Neuronal stem cell (in vitro differentiated cells): ENCODE measurements around the gene NEUROG3.

Source experiments
- DNase-seq: peaks from one replicate; pipeline ENCODE4 v3.0.0-alpha.2; 2013; ENCODE audit warnings: low spot score
- H2AFZ ChIP-seq: one replicate; pipeline ENCODE4 v1.6.1; 2013; ENCODE audit warnings: mild to moderate bottlenecking, low read length, inconsistent platforms
- H2AK5ac ChIP-seq: 2 replicates; pipeline ENCODE4 v1.6.1; 2013; ENCODE audit warnings: low read depth, mild to moderate bottlenecking, inconsistent platforms, low read length, moderate library complexity, mixed read lengths
- H2BK120ac ChIP-seq: 2 replicates; pipeline ENCODE4 v1.6.1; 2013; ENCODE audit warnings: low read depth, mild to moderate bottlenecking, inconsistent platforms, low read length, moderate library complexity, mixed read lengths
- H2BK12ac ChIP-seq: one replicate; pipeline ENCODE4 v1.6.1; 2013; ENCODE audit warnings: low read length, inconsistent platforms
- H2BK15ac ChIP-seq: 2 replicates; pipeline ENCODE4 v1.6.1; 2013; ENCODE audit warnings: mild to moderate bottlenecking, low read length, inconsistent platforms, mixed read lengths
- H2BK5ac ChIP-seq: one replicate; pipeline ENCODE4 v1.6.1; 2013; ENCODE audit warnings: inconsistent platforms, mild to moderate bottlenecking, low read length, moderate library complexity
- H3K14ac ChIP-seq: one replicate; pipeline ENCODE4 v1.6.1; 2013; ENCODE audit warnings: low read length, inconsistent platforms
- H3K18ac ChIP-seq: 2 replicates; pipeline ENCODE4 v1.6.1; 2013; ENCODE audit warnings: low read length, inconsistent platforms
- H3K23ac ChIP-seq: 2 replicates; pipeline ENCODE4 v1.6.1; 2013; ENCODE audit warnings: low read depth, mild to moderate bottlenecking, mixed read lengths, low read length, inconsistent platforms; ENCODE audit not compliant: poor library complexity
- H3K27ac ChIP-seq: replicated peaks from 3 replicates; pipeline ENCODE4 v1.5.1; 2013; ENCODE audit warnings: low read length, inconsistent platforms
- H3K27me3 ChIP-seq, 3 experiments: 2 replicates each; pipeline ENCODE4 v1.6.1; 2013; ENCODE audit warnings: low read length in 3 of 3, mild to moderate bottlenecking in 2 of 3, inconsistent platforms in 1 of 3, low read depth in 1 of 3, mixed read lengths in 1 of 3, moderate library complexity in 1 of 3; ENCODE audit not compliant: control insufficient read depth in 3 of 3, insufficient read depth in 3 of 3
- H3K36me3 ChIP-seq, 2 donors: replicated peaks in 1 of 2; 2 replicates each; pipeline ENCODE4 v1.6.1; 2013; ENCODE audit warnings: low read length in 2 of 2; ENCODE audit not compliant: control insufficient read depth in 2 of 2, insufficient read depth in 2 of 2
- H3K4ac ChIP-seq: 2 replicates; pipeline ENCODE4 v1.6.1; 2013; ENCODE audit warnings: inconsistent platforms, mild to moderate bottlenecking, low read length, moderate library complexity
- H3K4me1 ChIP-seq, 2 donors: 1 replicate in 1 of 2; 2 replicates in 1 of 2; pipeline ENCODE4 v1.6.1; 2013; ENCODE audit warnings: low read length in 2 of 2, low read depth in 1 of 2; ENCODE audit not compliant: control insufficient read depth in 2 of 2, insufficient read depth in 1 of 2
- H3K4me2 ChIP-seq: one replicate; pipeline ENCODE4 v1.6.1; 2013; ENCODE audit warnings: mild to moderate bottlenecking, low read length, inconsistent platforms; ENCODE audit not compliant: insufficient read depth, poor library complexity, severe bottlenecking
- H3K4me3 ChIP-seq, 2 donors: 2 replicates each; pipeline ENCODE4 v1.5.1; 2013; ENCODE audit warnings: low read length in 2 of 2, mild to moderate bottlenecking in 2 of 2, inconsistent platforms in 1 of 2, moderate library complexity in 1 of 2
- H3K79me1 ChIP-seq: one replicate; pipeline ENCODE4 v1.6.1; 2013; ENCODE audit warnings: low read depth, mild to moderate bottlenecking, inconsistent platforms, low read length, moderate library complexity
- H3K9ac ChIP-seq: one replicate; pipeline ENCODE4 v1.6.1; 2013; ENCODE audit warnings: mild to moderate bottlenecking, low read depth, low read length, inconsistent platforms; ENCODE audit not compliant: poor library complexity
- H3K9me3 ChIP-seq, 2 donors: replicated peaks in 1 of 2; 2 replicates each; pipeline versions ENCODE3 to v1.6.1; 2013; ENCODE audit warnings: low read length in 2 of 2, mild to moderate bottlenecking in 2 of 2, inconsistent platforms in 1 of 2, low read depth in 1 of 2, mixed read lengths in 1 of 2, moderate library complexity in 1 of 2; ENCODE audit not compliant: control insufficient read depth in 2 of 2, insufficient read depth in 1 of 2
- H4K8ac ChIP-seq: one replicate; pipeline ENCODE4 v1.6.1; 2013; ENCODE audit warnings: low read depth, mild to moderate bottlenecking, inconsistent platforms, low read length, moderate library complexity
- H4K91ac ChIP-seq: one replicate; pipeline ENCODE4 v1.6.1; 2013; ENCODE audit warnings: low read length, low read depth, mild to moderate bottlenecking, inconsistent platforms; ENCODE audit not compliant: poor library complexity
- WGBS, 2 donors: extraction: QIAGEN DNeasy Blood & Tissue Kit; methylation state at CpG; one replicate each; pipeline ENCODE4 v1.1.7; 2013; ENCODE audit warnings: missing lambda C conversion rate in 2 of 2, mixed read lengths in 1 of 2; ENCODE audit not compliant: insufficient read length in 2 of 2, insufficient replicate concordance in 1 of 2; ENCODE audit errors: extremely low coverage in 2 of 2; 5-methylcytosine and 5-hydroxymethylcytosine counted together

The NEUROG3 gene

GRCh38 chr10:69616358-69616757, 43.1 kb upstream of the NEUROG3 start:
- Histone ChIP-seq H3K23ac (no peak overlapping the region), H2BK5ac (no peak overlapping the region)

GRCh38 chr10:69614130-69614529, 40.9 kb upstream of the NEUROG3 start:
- no peak overlapping the region for H3K9ac ChIP-seq
- H3K4me1 ChIP-seq, result no peaks in the 10 kb centered on the region
- no peak overlapping the region for H3K4me3 ChIP-seq
- H2BK120ac ChIP-seq, result no peak overlapping the region
- H2AFZ ChIP-seq, result no peak overlapping the region
- H2BK12ac ChIP-seq, result no peak overlapping the region
- no peak overlapping the region for H2BK5ac ChIP-seq
- peaks cover 0 to 19% (median 0%) of the 10 kb centered on the region in 3 experiments for H3K27me3 ChIP-seq
- H3K36me3 ChIP-seq, result no peaks in the 10 kb centered on the region
- DNase-seq, result no peak
- no peak overlapping the region for H3K14ac ChIP-seq
- H3K4me2 ChIP-seq, result no peak overlapping the region
- no peak overlapping the region for H3K23ac ChIP-seq
- H3K79me1 ChIP-seq, result no peaks in the 10 kb centered on the region
- H3K9me3 ChIP-seq, result peaks cover 0 to 4% of the 10 kb centered on the region in 2 donors
- H2BK15ac ChIP-seq, result no peak overlapping the region
- H4K8ac ChIP-seq, result no peak overlapping the region
- WGBS, 2 donors, result no CpG with 5 or more reads among the region's 1 CpG
- no peak overlapping the region for H2AK5ac ChIP-seq
- no peak overlapping the region for H4K91ac ChIP-seq
- no peak overlapping the region for H3K4ac ChIP-seq
- H3K27ac ChIP-seq, result no peak overlapping the region
- H3K18ac ChIP-seq, result no peak overlapping the region

More at GRCh38 chr10:69616358-69616757, 43.1 kb upstream of the NEUROG3 start:
- H3K4ac ChIP-seq, result no peak overlapping the region
- peaks cover 0 to 3% of the 10 kb centered on the region in 2 donors for H3K9me3 ChIP-seq
- H3K4me2 ChIP-seq, result no peak overlapping the region
- peaks cover 0 to 23% (median 0%) of the 10 kb centered on the region in 3 experiments for H3K27me3 ChIP-seq
- H3K18ac ChIP-seq, result no peak overlapping the region
- peaks cover 0 to 9% of the 10 kb centered on the region in 2 donors for H3K4me1 ChIP-seq
- H2BK12ac ChIP-seq, result no peak overlapping the region
- DNase-seq, result no peak
- H3K27ac ChIP-seq, result no peak overlapping the region
- no peak overlapping the region for H2BK15ac ChIP-seq
- no peak overlapping the region for H4K91ac ChIP-seq
- no peak overlapping the region for H4K8ac ChIP-seq
- no peak overlapping the region for H2AK5ac ChIP-seq
- H2AFZ ChIP-seq, result no peak overlapping the region
- H3K79me1 ChIP-seq, result no peaks in the 10 kb centered on the region
- WGBS, 2 donors, result no CpG with 5 or more reads among the region's 4 CpGs
- H2BK120ac ChIP-seq, result no peak overlapping the region
- H3K4me3 ChIP-seq, result no peak overlapping the region
- no peak overlapping the region for H3K14ac ChIP-seq
- H3K36me3 ChIP-seq, result no peaks in the 10 kb centered on the region
- H3K9ac ChIP-seq, result no peak overlapping the region

GRCh38 chr10:69612760-69613159, 39.5 kb upstream of the NEUROG3 start:
- Histone ChIP-seq H2AFZ (no peak overlapping the region), H4K91ac (no peak overlapping the region), H2AK5ac (no peak overlapping the region), H2BK15ac (no peak overlapping the region), H3K14ac (no peak overlapping the region), H3K23ac (no peak overlapping the region), H3K4me1 (no peaks in the 10 kb centered on the region), H2BK5ac (no peak overlapping the region), H3K9ac (no peak overlapping the region), H3K79me1 (no peaks in the 10 kb centered on the region), H3K4ac (no peak overlapping the region), H3K36me3 (no peaks in the 10 kb centered on the region), H3K27me3 (peaks cover 0 to 9% (median 0%) of the 10 kb centered on the region in 3 experiments), H4K8ac (no peak overlapping the region), H3K4me2 (no peak overlapping the region), H3K27ac (no peak overlapping the region), H2BK12ac (no peak overlapping the region), H3K9me3 (peaks cover 0 to 1% of the 10 kb centered on the region in 2 donors), H2BK120ac (no peak overlapping the region), H3K4me3 (no peak overlapping the region), H3K18ac (no peak overlapping the region)
- no peak for DNase-seq

GRCh38 chr10:69609077-69609476, 35.9 kb upstream of the NEUROG3 start:
- H2BK12ac ChIP-seq, result no peak overlapping the region
- no peak overlapping the region for H4K8ac ChIP-seq
- no peak overlapping the region for H2AK5ac ChIP-seq
- H3K36me3 ChIP-seq, result no peaks in the 10 kb centered on the region
- H2BK15ac ChIP-seq, result no peak overlapping the region
- no CpG with 5 or more reads among the region's 1 CpG for WGBS, 2 donors
- no peak overlapping the region for H2AFZ ChIP-seq
- H2BK120ac ChIP-seq, result no peak overlapping the region
- H4K91ac ChIP-seq, result no peak overlapping the region
- H3K9ac ChIP-seq, result no peak overlapping the region
- no peak overlapping the region for H3K4me2 ChIP-seq
- no peaks in the 10 kb centered on the region for H3K79me1 ChIP-seq
- peaks cover 0 to 1% of the 10 kb centered on the region in 2 donors for H3K9me3 ChIP-seq
- no peak overlapping the region for H2BK5ac ChIP-seq
- H3K4ac ChIP-seq, result no peak overlapping the region
- H3K27ac ChIP-seq, result no peak overlapping the region
- H3K14ac ChIP-seq, result no peak overlapping the region
- no peak overlapping the region for H3K23ac ChIP-seq
- no peaks in the 10 kb centered on the region for H3K27me3 ChIP-seq
- H3K4me3 ChIP-seq, result no peak overlapping the region
- no peak for DNase-seq
- H3K4me1 ChIP-seq, result no peaks in the 10 kb centered on the region
- no peak overlapping the region for H3K18ac ChIP-seq
